H9 (cell line): Measurements from ENCODE around the gene PPP3CA. TPM values are rescaled to one million over a fixed set of nuclear protein-coding genes. Genes with fewer than 3 reads are reported as not detected.

Experiments used
- DNase-seq: peaks from one replicate; pipeline ENCODE4 v3.0.0-alpha.2; 2017
- H2AFZ ChIP-seq: one replicate; pipeline ENCODE4 v1.6.1; 2013; ENCODE audit warnings: mild to moderate bottlenecking, low read length, control low read depth, moderate library complexity
- H2AK5ac ChIP-seq: 2 replicates; pipeline ENCODE4 v1.6.1; 2013; ENCODE audit warnings: low read length, control low read depth, mixed read lengths; ENCODE audit not compliant: insufficient read length
- H2BK120ac ChIP-seq: one replicate; pipeline ENCODE4 v1.6.1; 2013; ENCODE audit warnings: low read depth, mild to moderate bottlenecking, low read length, control low read depth, inconsistent platforms; ENCODE audit not compliant: poor library complexity, severe bottlenecking
- H2BK12ac ChIP-seq: 2 replicates; pipeline ENCODE4 v1.6.1; 2013; ENCODE audit warnings: low read length, control low read depth, mixed read lengths, low read depth; ENCODE audit not compliant: insufficient read length
- H2BK15ac ChIP-seq: 2 replicates; pipeline ENCODE4 v1.6.1; 2013; ENCODE audit warnings: low read depth, low read length, control low read depth
- H2BK20ac ChIP-seq: one replicate; pipeline ENCODE4 v1.6.1; 2013; ENCODE audit warnings: low read depth, mild to moderate bottlenecking, low read length, control low read depth, inconsistent platforms; ENCODE audit not compliant: poor library complexity, severe bottlenecking
- H2BK5ac ChIP-seq: 2 replicates; pipeline ENCODE4 v1.6.1; 2013; ENCODE audit warnings: low read length, control low read depth, mixed read lengths; ENCODE audit not compliant: insufficient read length
- H3K14ac ChIP-seq: 2 replicates; pipeline ENCODE4 v1.6.1; 2013; ENCODE audit warnings: low read length, control low read depth; ENCODE audit not compliant: insufficient read depth
- H3K18ac ChIP-seq: 2 replicates; pipeline ENCODE4 v1.6.1; 2013; ENCODE audit warnings: low read depth, mild to moderate bottlenecking, mixed read lengths, low read length, control low read depth; ENCODE audit not compliant: insufficient read length
- H3K23ac ChIP-seq: 2 replicates; pipeline ENCODE4 v1.6.1; 2013; ENCODE audit warnings: low read length, control low read depth, mixed read lengths, low read depth; ENCODE audit not compliant: insufficient read length
- H3K23me2 ChIP-seq: 2 replicates; pipeline ENCODE4 v1.6.1; 2013; ENCODE audit warnings: low read depth, mild to moderate bottlenecking, mixed read lengths, low read length, control low read depth; ENCODE audit not compliant: insufficient read length, poor library complexity, severe bottlenecking
- H3K27ac ChIP-seq: 2 replicates; pipeline ENCODE4 v1.5.1; 2013; ENCODE audit warnings: low read length, control low read depth, mixed read lengths, low read depth; ENCODE audit not compliant: insufficient read length
- H3K27me3 ChIP-seq: 2 replicates; pipeline ENCODE4 v1.6.1; 2013; ENCODE audit warnings: low read length, control low read depth, inconsistent platforms; ENCODE audit not compliant: insufficient read depth
- H3K4ac ChIP-seq: 2 replicates; pipeline ENCODE4 v1.6.1; 2013; ENCODE audit warnings: low read depth, mild to moderate bottlenecking, control low read depth, inconsistent platforms, low read length, moderate library complexity
- H3K4me1 ChIP-seq: 2 replicates; pipeline ENCODE4 v1.6.1; 2013; ENCODE audit warnings: low read length, control low read depth, inconsistent platforms; ENCODE audit not compliant: insufficient read depth
- H3K4me2 ChIP-seq: 2 replicates; pipeline ENCODE4 v1.6.1; 2013; ENCODE audit warnings: low read length, control low read depth, mixed read lengths; ENCODE audit not compliant: insufficient read length, insufficient read depth
- H3K56ac ChIP-seq: 2 replicates; pipeline ENCODE4 v1.6.1; 2013; ENCODE audit warnings: low read depth, mild to moderate bottlenecking, mixed read lengths, low read length, control low read depth; ENCODE audit not compliant: insufficient read length
- H3K79me1 ChIP-seq: 2 replicates; pipeline ENCODE4 v1.6.1; 2013; ENCODE audit warnings: low read depth, mild to moderate bottlenecking, moderate library complexity, low read length, control low read depth, inconsistent platforms; ENCODE audit not compliant: insufficient read depth, poor library complexity, severe bottlenecking
- H3K79me2 ChIP-seq: 2 replicates; pipeline ENCODE4 v1.6.1; 2013; ENCODE audit warnings: low read length, control low read depth, inconsistent platforms; ENCODE audit not compliant: insufficient read depth
- H3K9ac ChIP-seq: 2 replicates; pipeline ENCODE4 v1.6.1; 2013; ENCODE audit warnings: low read length, control low read depth, mixed read lengths; ENCODE audit not compliant: insufficient read length; ENCODE audit errors: extremely low read depth
- H3K9me3 ChIP-seq: one replicate; pipeline ENCODE4 v1.6.1; 2013; ENCODE audit warnings: low read depth, low read length, inconsistent platforms; ENCODE audit not compliant: control insufficient read depth
- H3T11ph ChIP-seq: one replicate; pipeline ENCODE4 v1.6.1; 2013; ENCODE audit warnings: mild to moderate bottlenecking, low read length, control low read depth, inconsistent platforms
- H4K20me1 ChIP-seq: one replicate; pipeline ENCODE4 v1.6.1; 2013; ENCODE audit not compliant: control insufficient read depth, insufficient read length, insufficient read depth
- H4K5ac ChIP-seq: 2 replicates; pipeline ENCODE4 v1.6.1; 2013; ENCODE audit warnings: low read depth, mild to moderate bottlenecking, mixed read lengths, low read length, control low read depth; ENCODE audit not compliant: insufficient read length
- H4K8ac ChIP-seq: replicated peaks from 2 replicates; pipeline ENCODE4 v1.6.1; 2013; ENCODE audit warnings: low read length, control low read depth, mixed read lengths, low read depth; ENCODE audit not compliant: insufficient read length
- H4K91ac ChIP-seq: 2 replicates; pipeline ENCODE4 v1.6.1; 2013; ENCODE audit warnings: low read depth, mild to moderate bottlenecking, moderate library complexity, mixed read lengths, low read length, control low read depth; ENCODE audit not compliant: insufficient read length
- H3K27ac Mint-ChIP-seq, 3 experiments: 2 replicates in 2 of 3; 3 replicates in 1 of 3; pipeline ENCODE4 v1.8.0; 2020 to 2021; ENCODE audit warnings: mixed read lengths in 3 of 3, mild to moderate bottlenecking in 1 of 3, moderate library complexity in 1 of 3
- H3K27me3 Mint-ChIP-seq: 2 replicates; pipeline ENCODE4 v1.8.0; 2021; ENCODE audit warnings: low read depth, mild to moderate bottlenecking, moderate library complexity, mixed read lengths
- H3K36me3 Mint-ChIP-seq, 3 experiments: 2 replicates in 2 of 3; 3 replicates in 1 of 3; pipeline ENCODE4 v1.8.0; 2020 to 2021; ENCODE audit warnings: low read depth in 3 of 3, mixed read lengths in 3 of 3; ENCODE audit not compliant: insufficient read depth in 1 of 3
- H3K4me1 Mint-ChIP-seq, 2 experiments: 2 replicates each; pipeline ENCODE4 v1.8.0; 2020; ENCODE audit warnings: mixed read lengths in 2 of 2
- H3K4me3 Mint-ChIP-seq, 2 experiments: 2 replicates in 1 of 2; 3 replicates in 1 of 2; pipeline ENCODE4 v1.8.0; 2020 to 2021; ENCODE audit warnings: mild to moderate bottlenecking in 2 of 2, mixed read lengths in 2 of 2, moderate library complexity in 1 of 2
- H3K9me3 Mint-ChIP-seq, 2 experiments: 2 replicates in 1 of 2; 3 replicates in 1 of 2; pipeline ENCODE4 v1.8.0; 2020; ENCODE audit warnings: mild to moderate bottlenecking in 2 of 2, mixed read lengths in 2 of 2, moderate library complexity in 1 of 2
- CTCF ChIP-seq: fragments of 200-600 bp; sonication (generic); conservative IDR thresholded peaks from 3 replicates; pipeline ENCODE4 v1.8.0; 2021; ENCODE audit warnings: antibody characterized with exemption, mild to moderate bottlenecking
- WGBS: extraction: QIAGEN DNeasy Blood & Tissue Kit; methylation state at CpG from one replicate; pipeline ENCODE4 v1.1.7; 2013; ENCODE audit warnings: missing lambda C conversion rate, low lambda C conversion rate, mixed read lengths; ENCODE audit not compliant: insufficient read length; ENCODE audit errors: extremely low coverage; 5-methylcytosine and 5-hydroxymethylcytosine counted together
- total RNA-seq: library from RNA; stranded (reverse); gene quantifications from 2 replicates; pipeline ENCODE4 v1.2.1, GENCODE V29; 2021

The PPP3CA gene
- total RNA-seq, 1 experiment from 2014 or later = 16.8 TPM

- TF ChIP-seq CTCF = no peak
- H3K14ac ChIP-seq = no peak overlapping the region
- no peaks in the 10 kb centered on the region for H3K23me2 ChIP-seq
- H3K56ac ChIP-seq = no peak overlapping the region
- H3K27ac ChIP-seq = no peak overlapping the region
- no CpG with 5 or more reads among the region's 1 CpG for WGBS
- H3K27me3 Mint-ChIP-seq = no peaks in the 10 kb centered on the region
- H2BK15ac ChIP-seq = no peak overlapping the region
- no peak overlapping the region for H4K91ac ChIP-seq
- H3K36me3 Mint-ChIP-seq = no peaks in the 10 kb centered on the region
- H3T11ph ChIP-seq = no peak overlapping the region
- peaks cover 10 to 16% of the 10 kb centered on the region in 2 experiments for H3K4me1 Mint-ChIP-seq
- H4K5ac ChIP-seq = no peak overlapping the region
- H3K9me3 Mint-ChIP-seq = no peaks in the 10 kb centered on the region
- H2AK5ac ChIP-seq = no peak overlapping the region
- H3K27me3 ChIP-seq = no peaks in the 10 kb centered on the region
- H2BK12ac ChIP-seq = no peak overlapping the region
- H4K20me1 ChIP-seq = no peaks in the 10 kb centered on the region
- H2BK120ac ChIP-seq = no peak overlapping the region
- H2BK5ac ChIP-seq = no peak overlapping the region
- H3K79me2 ChIP-seq = 0 out of 2 replicates have a peak, but pooled peaks cover 1% of the 10 kb centered on the region
- no peak overlapping the region for H2BK20ac ChIP-seq
- H3K4me3 Mint-ChIP-seq = no peak overlapping the region
- no peak overlapping the region for H4K8ac ChIP-seq
- H3K4ac ChIP-seq = no peak overlapping the region
- H3K4me2 ChIP-seq = no peak overlapping the region
- no peak overlapping the region for H3K23ac ChIP-seq
- H3K4me1 ChIP-seq = no peaks in the 10 kb centered on the region; the same call in 1 of the 2 replicates
- no peak overlapping the region for H3K18ac ChIP-seq
- H2AFZ ChIP-seq = no peak overlapping the region
- no peak overlapping the region for H3K9ac ChIP-seq
- no peak overlapping the region; a peak in 2 of 7 replicates for H3K27ac Mint-ChIP-seq
- H3K9me3 ChIP-seq = no peaks in the 10 kb centered on the region
- no peaks in the 10 kb centered on the region for H3K79me1 ChIP-seq
- no peak for DNase-seq
Observed at GRCh38 chr4:101253121-101253520, 94.2 kb downstream of the PPP3CA start.
